HepG2 (cell line): ENCODE results near the gene SNRNP25. TPM values are rescaled to one million over a fixed set of nuclear protein-coding genes. Genes with fewer than 3 reads are reported as not detected.
A peak's percentile ranks its signal among the peaks of the same experiment; 100 is the strongest.

Source experiments
- ATAD3A ChIP-seq: sonication (generic); formaldehyde crosslinking; IDR thresholded peaks from 2 replicates; pipeline ENCODE4 v1.4.0; 2020; ENCODE audit warnings: missing genetic modification reagents
- ELF4 ChIP-seq: sonication (generic); formaldehyde crosslinking; IDR thresholded peaks from 2 replicates; pipeline ENCODE4 v1.5.0; 2020; ENCODE audit warnings: missing genetic modification reagents, mild to moderate bottlenecking, moderate library complexity, borderline replicate concordance
- FOXK1 ChIP-seq: sonication (generic); formaldehyde crosslinking; IDR thresholded peaks from 2 replicates; pipeline ENCODE4 v1.4.0; 2020; ENCODE audit warnings: low read depth, missing genetic modification reagents, borderline replicate concordance
- GZF1 ChIP-seq: sonication (generic); formaldehyde crosslinking; IDR thresholded peaks from 2 replicates; pipeline ENCODE4 v1.5.1; 2020; ENCODE audit warnings: mild to moderate bottlenecking, missing genetic modification reagents
- NPAS2 ChIP-seq: sonication (generic); formaldehyde crosslinking; IDR thresholded peaks from 2 replicates; pipeline ENCODE4 v1.8.0; 2022; ENCODE audit warnings: mild to moderate bottlenecking, missing genetic modification reagents, borderline replicate concordance
- PHF20 ChIP-seq: sonication (generic); formaldehyde crosslinking; IDR thresholded peaks from 2 replicates; pipeline ENCODE4 v1.5.0; 2020; ENCODE audit warnings: mild to moderate bottlenecking, missing genetic modification reagents
- TEAD2 ChIP-seq: sonication (generic); formaldehyde crosslinking; IDR thresholded peaks from 2 replicates; pipeline ENCODE4 v1.9.0; 2021; ENCODE audit warnings: missing genetic modification reagents
- TSC22D2 ChIP-seq: sonication (generic); formaldehyde crosslinking; IDR thresholded peaks from 2 replicates; pipeline ENCODE4 v1.5.1; 2020; ENCODE audit warnings: missing genetic modification reagents, mild to moderate bottlenecking, borderline replicate concordance
- ZFP90 ChIP-seq: sonication (generic); formaldehyde crosslinking; IDR thresholded peaks from 2 replicates; pipeline ENCODE4 v1.8.0; 2022; ENCODE audit warnings: missing genetic modification reagents, mild to moderate bottlenecking, inconsistent platforms, borderline replicate concordance
- ZNF274 ChIP-seq: sonication (generic); formaldehyde crosslinking; IDR thresholded peaks from 2 replicates; pipeline ENCODE4 v1.5.1; 2020; ENCODE audit warnings: mild to moderate bottlenecking, missing genetic modification reagents
- ZNF432 ChIP-seq: sonication (generic); formaldehyde crosslinking; IDR thresholded peaks from 2 replicates; pipeline ENCODE4 v1.5.0; 2020; ENCODE audit warnings: missing genetic modification reagents, mild to moderate bottlenecking, borderline replicate concordance
- ZNF496 ChIP-seq: sonication (generic); formaldehyde crosslinking; IDR thresholded peaks from 2 replicates; pipeline ENCODE4 v1.8.1; 2023; ENCODE audit warnings: mild to moderate bottlenecking, moderate library complexity, missing genetic modification reagents; ENCODE audit not compliant: insufficient replicate concordance
- ZSCAN30 ChIP-seq: sonication (generic); formaldehyde crosslinking; IDR thresholded peaks from 2 replicates; pipeline ENCODE4 v1.5.0; 2020; ENCODE audit warnings: mild to moderate bottlenecking, missing genetic modification reagents
- polyA plus RNA-seq, 8 experiments: library from polyadenylated mRNA; depleted of rRNA in 3 of 8; stranded (reverse) in 7 of 8; unstranded in 1 of 8; fragments of >200 nt; fragmentation: Illumina TruSeq in 4 of 8; extraction: Trizol in 4 of 8; gene quantifications; 2 replicates each; pipeline versions ENCODE4 v1.2.1 to v1.2.3, GENCODE V29; 2011 to 2016; ENCODE audit warnings: low read depth in 4 of 8, missing spikeins in 1 of 8, mixed read lengths in 1 of 8; ENCODE audit not compliant: insufficient read depth in 1 of 8
- total RNA-seq, 5 experiments: library from RNA; depleted of rRNA; stranded (reverse); fragments of >200 nt; fragmentation: Illumina TruSeq; extraction: Trizol; gene quantifications; 2 replicates each; pipeline ENCODE4 v1.2.3, GENCODE V29; 2016; ENCODE audit warnings: low read depth in 1 of 5
- TF ChIP-seq, protein P1 (sequence below): sonication (generic); formaldehyde crosslinking; IDR thresholded peaks from 2 replicates; pipeline ENCODE4 v1.4.0; 2020; ENCODE audit warnings: missing genetic modification reagents
- TF ChIP-seq, protein P2 (sequence below): fragments of 450-650 bp; IDR thresholded peaks from 2 replicates; pipeline ENCODE4 v1.6.1; 2016
- TF ChIP-seq, protein P3 (sequence below): IDR thresholded peaks from 2 replicates; pipeline ENCODE4 v1.6.1; 2016; ENCODE audit warnings: missing compliant biosample characterization, missing genetic modification reagents, borderline replicate concordance
- TF ChIP-seq, protein P4 (sequence below): conservative IDR thresholded peaks from 2 replicates; pipeline ENCODE4 v1.6.1; 2018; ENCODE audit warnings: missing genetic modification reagents

The SNRNP25 gene
- total and polyA plus RNA-seq, 2 of the 13 experiments (the other 11 are each of a cell fraction or from before 2014, with no cell fraction given) = 34.1 to 97.4 TPM

DNA sequence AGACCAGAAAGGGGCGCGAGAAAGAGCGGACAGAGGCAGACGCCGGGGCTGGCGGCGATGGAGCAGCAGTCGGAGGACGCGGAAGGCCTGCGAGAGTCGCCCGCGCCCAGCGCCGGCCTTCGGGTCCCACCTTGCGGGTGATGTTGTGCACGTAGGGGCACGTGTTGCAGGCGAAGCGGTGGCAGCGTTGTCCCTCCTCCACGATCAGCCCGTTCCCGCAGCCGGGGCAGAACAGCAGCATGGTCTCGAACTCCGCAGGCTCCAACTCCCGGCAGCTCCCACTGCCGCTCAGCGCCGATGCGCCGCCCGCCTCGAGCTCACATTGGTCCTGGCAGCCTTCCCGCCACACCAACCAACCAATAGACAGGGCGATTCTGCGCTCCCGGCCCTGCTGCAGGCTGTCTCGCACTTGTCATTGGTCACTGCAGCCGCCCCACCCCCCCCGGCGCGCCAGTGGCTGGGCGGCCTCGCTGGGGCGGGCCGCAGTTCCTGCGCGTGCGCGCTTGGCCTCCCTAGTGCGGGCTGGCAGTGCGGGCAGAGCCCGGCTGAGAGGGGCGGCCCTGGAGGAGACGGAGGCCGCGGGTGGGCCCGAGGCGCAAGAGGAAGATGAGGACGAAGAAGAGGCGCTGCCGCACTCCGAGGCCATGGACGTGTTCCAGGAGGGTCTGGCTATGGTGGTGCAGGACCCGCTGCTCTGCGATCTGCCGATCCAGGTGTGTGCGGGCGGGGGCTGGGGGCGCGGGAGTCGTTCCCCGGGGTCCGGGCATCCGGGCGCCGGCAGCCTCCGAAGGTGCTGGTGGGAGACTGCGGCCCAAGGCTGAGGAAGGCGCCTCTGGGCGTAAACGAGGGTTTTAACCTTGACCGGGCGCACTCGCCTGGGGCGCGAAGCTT, at the start of gene SNRNP25, which contains the start of gene POLR3K (continued):
- TF ChIP-seq FOXK1 (CRISPR knock-in tag) = no peak
- TF ChIP-seq NPAS2 (CRISPR knock-in tag) = no peak
- no peak for TF ChIP-seq ZNF274 (CRISPR knock-in tag)
- TF ChIP-seq, protein P1, sequence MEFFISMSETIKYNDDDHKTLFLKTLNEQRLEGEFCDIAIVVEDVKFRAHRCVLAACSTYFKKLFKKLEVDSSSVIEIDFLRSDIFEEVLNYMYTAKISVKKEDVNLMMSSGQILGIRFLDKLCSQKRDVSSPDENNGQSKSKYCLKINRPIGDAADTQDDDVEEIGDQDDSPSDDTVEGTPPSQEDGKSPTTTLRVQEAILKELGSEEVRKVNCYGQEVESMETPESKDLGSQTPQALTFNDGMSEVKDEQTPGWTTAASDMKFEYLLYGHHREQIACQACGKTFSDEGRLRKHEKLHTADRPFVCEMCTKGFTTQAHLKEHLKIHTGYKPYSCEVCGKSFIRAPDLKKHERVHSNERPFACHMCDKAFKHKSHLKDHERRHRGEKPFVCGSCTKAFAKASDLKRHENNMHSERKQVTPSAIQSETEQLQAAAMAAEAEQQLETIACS = no peak
- TF ChIP-seq PHF20 (CRISPR knock-in tag) = peak; percentile 71
- TF ChIP-seq GZF1 (CRISPR knock-in tag) = peak; percentile 58; the same call in 1 of the 2 replicates
- no peak for TF ChIP-seq ZNF496 (CRISPR knock-in tag)
- no peak for TF ChIP-seq ATAD3A
- peak; percentile 79; the same call in 1 of the 2 replicates for TF ChIP-seq ELF4 (CRISPR knock-in tag)
- TF ChIP-seq TEAD2 = peak; percentile 43; the same call in 1 of the 2 replicates
- no peak for TF ChIP-seq TSC22D2 (CRISPR knock-in tag)
- TF ChIP-seq, protein P2, sequence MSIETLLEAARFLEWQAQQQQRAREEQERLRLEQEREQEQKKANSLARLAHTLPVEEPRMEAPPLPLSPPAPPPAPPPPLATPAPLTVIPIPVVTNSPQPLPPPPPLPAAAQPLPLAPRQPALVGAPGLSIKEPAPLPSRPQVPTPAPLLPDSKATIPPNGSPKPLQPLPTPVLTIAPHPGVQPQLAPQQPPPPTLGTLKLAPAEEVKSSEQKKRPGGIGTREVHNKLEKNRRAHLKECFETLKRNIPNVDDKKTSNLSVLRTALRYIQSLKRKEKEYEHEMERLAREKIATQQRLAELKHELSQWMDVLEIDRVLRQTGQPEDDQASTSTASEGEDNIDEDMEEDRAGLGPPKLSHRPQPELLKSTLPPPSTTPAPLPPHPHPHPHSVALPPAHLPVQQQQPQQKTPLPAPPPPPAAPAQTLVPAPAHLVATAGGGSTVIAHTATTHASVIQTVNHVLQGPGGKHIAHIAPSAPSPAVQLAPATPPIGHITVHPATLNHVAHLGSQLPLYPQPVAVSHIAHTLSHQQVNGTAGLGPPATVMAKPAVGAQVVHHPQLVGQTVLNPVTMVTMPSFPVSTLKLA = peak; percentile 6; the same call in 1 of the 2 replicates
- TF ChIP-seq, protein P3, sequence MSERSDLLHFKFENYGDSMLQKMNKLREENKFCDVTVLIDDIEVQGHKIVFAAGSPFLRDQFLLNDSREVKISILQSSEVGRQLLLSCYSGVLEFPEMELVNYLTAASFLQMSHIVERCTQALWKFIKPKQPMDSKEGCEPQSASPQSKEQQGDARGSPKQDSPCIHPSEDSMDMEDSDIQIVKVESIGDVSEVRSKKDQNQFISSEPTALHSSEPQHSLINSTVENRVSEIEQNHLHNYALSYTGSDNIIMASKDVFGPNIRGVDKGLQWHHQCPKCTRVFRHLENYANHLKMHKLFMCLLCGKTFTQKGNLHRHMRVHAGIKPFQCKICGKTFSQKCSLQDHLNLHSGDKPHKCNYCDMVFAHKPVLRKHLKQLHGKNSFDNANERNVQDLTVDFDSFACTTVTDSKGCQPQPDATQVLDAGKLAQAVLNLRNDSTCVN (CRISPR knock-in tag) = no peak
- no peak; the same call in none of the 2 replicates for TF ChIP-seq ZFP90 (CRISPR knock-in tag)
- TF ChIP-seq ZSCAN30 = no peak
- TF ChIP-seq, protein P4, sequence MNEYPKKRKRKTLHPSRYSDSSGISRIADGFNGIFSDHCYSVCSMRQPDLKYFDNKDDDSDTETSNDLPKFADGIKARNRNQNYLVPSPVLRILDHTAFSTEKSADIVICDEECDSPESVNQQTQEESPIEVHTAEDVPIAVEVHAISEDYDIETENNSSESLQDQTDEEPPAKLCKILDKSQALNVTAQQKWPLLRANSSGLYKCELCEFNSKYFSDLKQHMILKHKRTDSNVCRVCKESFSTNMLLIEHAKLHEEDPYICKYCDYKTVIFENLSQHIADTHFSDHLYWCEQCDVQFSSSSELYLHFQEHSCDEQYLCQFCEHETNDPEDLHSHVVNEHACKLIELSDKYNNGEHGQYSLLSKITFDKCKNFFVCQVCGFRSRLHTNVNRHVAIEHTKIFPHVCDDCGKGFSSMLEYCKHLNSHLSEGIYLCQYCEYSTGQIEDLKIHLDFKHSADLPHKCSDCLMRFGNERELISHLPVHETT = 0 out of 2 replicates have a peak, but pooled peaks have one; percentile 18
- no peak for TF ChIP-seq ZNF432 (CRISPR knock-in tag)
